HL-60/S4 treated with retinoic acid at 250 ng/mL for 4 days and 3 days (cell line): ENCODE measurements around the gene TRAT1.
"Not testable (repeated sequence)": the region's sequence is repeated elsewhere in the genome, so short reads cannot be mapped to it uniquely, and the experiment has no call there.

Experiments used
- in situ Hi-C: fragments of 300-500 bp; cut with MboI; formaldehyde crosslinking; loops from 2 replicates; pipeline ENCODE4 v1.7.0; 2022; ENCODE audit warnings: low sequenced_read_pairs

Gene TRAT1, protein sequence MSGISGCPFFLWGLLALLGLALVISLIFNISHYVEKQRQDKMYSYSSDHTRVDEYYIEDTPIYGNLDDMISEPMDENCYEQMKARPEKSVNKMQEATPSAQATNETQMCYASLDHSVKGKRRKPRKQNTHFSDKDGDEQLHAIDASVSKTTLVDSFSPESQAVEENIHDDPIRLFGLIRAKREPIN

DNA sequence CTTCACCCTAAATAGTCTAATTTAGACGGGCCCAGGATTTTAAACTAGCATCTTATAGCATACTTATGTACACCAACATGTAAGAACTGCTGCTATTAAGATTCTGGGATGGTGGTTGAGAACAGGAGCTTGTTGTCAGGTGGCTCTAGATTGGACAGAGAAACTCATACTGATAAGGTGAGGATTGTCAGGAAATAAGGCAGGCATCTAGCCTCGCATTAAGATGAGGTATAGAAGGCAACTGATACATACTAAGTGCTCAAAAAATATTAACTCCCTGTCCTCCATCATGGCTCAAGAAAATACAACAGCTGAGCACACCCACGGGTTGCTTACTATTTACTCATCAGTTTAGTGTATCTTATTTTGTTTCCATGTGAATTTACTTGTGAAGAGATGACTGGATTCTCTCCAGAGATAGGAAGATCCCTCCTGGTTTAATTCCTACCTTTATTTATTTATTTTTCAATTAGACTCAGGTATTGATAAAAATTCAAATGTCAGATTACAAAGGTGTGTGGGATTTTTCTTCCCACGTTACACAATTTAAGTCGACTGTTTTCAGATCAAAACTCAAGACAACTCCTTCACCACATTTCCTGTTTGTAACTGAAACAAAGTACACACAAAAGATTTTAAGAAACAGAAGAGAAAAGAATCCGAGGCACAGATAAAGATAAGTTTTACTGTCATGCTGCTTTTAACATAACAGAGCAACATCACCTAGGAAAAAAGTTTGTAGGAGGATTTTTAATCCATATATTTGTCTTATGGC, at the start of gene TRAT1:
TSS of gene TRAT1 (plus strand) at position 664 of the 775 bp plus-strand sequence. CDS start 142 bp downstream, outside the sequence.
- in situ Hi-C loops = no loop called here

- in situ Hi-C loops = no loop called here
These were observed 46.9 kb upstream of the TRAT1 start for GRCh38 chr3:108775649-108776048.

DNA sequence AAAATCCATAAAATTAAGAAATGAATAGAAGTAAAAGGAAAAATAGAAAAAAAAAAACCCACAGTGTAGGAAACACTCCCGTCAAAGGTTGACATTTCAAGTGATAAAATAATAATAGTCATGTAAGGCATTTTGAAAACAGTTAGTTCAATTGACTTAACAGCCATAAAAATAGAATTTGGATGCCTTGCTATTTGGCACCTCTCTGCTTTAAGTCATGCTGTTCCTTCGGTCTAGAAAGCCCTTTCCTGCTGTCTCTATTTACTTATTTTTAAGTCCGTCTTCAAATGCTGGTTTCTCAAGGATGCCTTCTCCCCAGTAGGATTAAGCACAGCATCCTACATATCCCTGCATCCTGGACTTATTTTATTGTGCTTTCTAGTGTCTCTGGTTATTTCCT, 43.1 kb upstream of the TRAT1 start:
- in situ Hi-C loops = no loop called here

DNA sequence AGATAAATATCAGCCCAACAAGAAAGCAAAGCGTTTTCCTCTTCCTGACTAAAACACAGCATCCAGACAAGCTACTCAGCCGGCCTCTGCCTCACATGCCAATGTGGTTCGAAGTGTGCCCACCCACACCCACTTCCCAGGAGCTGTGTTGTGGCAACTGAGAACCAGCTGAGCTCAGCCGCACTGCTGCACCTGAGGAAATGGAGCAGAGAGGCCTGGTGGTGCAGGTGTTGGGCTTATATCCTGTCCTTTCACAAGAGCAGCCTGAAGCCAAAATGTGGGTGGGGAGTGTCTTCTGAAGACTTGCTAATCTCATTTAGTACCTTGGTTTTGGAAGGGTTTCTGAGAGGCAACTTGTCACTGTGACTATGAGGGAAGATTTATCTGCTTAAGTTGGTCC, 42.4 kb upstream of the TRAT1 start:
- in situ Hi-C loops = no loop called here

DNA sequence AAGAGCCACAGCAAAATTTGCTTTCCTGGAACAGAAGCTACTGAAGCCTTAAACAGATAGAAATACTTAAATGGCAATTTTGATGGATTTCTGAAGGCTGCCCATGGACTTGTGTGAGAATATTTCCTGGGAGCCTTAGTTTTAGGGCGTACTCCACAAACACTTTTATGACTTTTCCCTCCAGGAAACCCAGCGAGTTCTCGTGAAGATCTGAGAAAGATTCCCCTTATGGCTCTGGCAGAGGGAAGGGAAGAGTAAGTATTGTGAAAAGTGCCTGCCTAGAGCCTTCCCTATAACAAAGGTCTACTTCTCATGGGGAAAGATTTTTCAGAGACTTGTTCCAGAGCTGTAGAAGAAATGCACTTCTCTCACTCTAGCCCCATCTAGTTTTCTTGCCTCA, 31.1 kb upstream of the TRAT1 start:
- in situ Hi-C loops = no loop called here

- in situ Hi-C loops = no loop called here
These were observed 18.1 kb upstream of the TRAT1 start for GRCh38 chr3:108804437-108804836.

DNA sequence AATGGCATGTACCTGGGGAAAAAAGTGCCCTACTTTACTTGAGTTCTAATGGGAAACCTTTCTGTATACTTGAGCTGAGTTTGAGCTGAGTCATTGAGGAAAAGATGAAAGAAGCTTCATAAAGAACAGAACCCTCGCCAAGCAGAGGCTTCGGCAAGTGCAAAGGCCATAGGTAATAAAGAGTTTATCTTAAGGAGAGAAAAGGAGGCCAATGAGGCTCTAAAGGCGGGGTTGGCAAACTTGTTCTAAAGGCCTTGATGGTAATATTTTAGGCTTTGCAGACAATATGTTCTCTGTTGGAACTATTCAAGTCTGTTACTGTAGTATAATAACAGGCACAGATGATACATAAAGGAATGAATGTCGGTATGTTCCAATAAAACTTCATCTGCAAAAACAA, 17.6 kb upstream of the TRAT1 start:
- in situ Hi-C loops = no loop called here

DNA sequence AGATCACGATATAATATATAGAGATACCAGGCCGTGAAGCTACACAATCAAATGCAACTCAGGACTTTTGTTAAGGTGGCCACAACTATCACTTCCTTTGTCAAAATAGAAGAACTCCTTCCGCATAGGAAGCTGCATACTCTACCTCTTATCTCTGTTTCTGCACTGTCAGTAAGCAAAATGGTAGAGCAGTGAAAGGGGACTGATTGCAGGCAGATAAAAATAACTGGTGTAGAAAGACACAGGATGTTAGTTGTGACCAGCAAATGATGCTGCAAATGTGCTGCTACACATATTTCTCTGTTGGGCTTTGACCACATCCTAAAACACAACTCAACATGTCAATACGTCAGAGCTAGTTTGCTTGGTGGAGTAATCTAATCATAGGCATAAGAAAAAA, 16.3 kb upstream of the TRAT1 start:
- in situ Hi-C loops = no loop called here

DNA sequence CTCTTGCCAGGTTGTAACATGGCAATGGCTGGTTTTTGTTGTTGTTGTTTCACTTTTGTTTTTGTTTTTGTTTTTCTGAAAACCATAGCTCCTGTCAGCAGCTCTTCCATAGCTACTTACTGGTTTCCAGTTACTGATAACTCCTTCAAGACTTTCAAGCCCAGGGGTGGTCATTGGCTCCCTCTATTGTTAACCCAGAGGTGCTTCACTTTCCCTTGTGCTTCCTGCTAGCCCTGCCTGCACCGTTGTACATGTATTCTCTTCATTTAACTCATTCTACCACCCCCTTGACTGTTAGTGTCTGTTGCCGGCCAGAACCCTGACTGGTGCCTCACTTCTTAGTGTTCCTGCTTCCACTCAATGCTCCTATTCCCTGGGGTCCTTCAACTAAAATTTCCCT, 4.2 kb upstream of the TRAT1 start:
- in situ Hi-C loops = no loop called here

DNA sequence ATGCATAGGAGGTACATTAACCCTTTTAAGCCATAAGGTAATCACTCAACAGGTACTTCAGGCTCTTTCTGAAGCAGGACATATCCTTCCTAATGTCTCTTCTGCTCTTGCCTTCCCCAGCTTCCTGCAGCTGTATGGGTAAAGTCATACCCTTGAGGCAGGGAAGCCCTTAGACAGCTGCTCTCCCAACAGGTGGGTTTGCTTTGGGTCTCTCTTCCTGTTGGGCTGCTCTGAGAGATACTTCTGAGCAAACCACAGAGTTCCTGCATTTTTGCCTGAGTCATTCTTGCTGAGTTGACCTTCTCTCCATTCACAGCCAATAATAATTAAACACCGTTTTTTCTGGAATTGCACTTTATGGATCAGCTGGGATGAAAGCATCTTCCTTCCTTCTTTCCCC, 2.0 kb upstream of the TRAT1 start:
- in situ Hi-C loops = no loop called here

DNA sequence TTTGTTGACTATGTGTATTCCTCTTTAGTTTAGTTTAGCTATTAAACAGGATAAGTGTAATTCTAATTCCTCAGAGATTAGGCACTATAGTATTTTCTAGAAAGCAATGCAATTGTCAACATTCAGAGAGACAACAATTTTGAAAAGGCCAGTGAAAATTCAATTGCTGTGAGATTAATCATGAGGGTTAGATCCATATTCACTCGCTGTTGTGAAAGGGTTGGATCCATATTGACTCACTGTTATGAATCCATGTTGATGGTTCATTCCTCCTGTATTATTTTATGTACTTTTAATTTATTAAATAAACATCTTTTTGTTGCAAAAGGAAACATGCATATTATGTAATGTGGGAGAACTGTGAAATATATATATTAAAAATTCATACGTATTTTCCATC, 641 bp downstream of the TRAT1 start:
- in situ Hi-C loops = no loop called here

GRCh38 chr3:108823803-108824202, 1.2 kb downstream of the TRAT1 start:
- in situ Hi-C loops = not testable (repeated sequence)

DNA sequence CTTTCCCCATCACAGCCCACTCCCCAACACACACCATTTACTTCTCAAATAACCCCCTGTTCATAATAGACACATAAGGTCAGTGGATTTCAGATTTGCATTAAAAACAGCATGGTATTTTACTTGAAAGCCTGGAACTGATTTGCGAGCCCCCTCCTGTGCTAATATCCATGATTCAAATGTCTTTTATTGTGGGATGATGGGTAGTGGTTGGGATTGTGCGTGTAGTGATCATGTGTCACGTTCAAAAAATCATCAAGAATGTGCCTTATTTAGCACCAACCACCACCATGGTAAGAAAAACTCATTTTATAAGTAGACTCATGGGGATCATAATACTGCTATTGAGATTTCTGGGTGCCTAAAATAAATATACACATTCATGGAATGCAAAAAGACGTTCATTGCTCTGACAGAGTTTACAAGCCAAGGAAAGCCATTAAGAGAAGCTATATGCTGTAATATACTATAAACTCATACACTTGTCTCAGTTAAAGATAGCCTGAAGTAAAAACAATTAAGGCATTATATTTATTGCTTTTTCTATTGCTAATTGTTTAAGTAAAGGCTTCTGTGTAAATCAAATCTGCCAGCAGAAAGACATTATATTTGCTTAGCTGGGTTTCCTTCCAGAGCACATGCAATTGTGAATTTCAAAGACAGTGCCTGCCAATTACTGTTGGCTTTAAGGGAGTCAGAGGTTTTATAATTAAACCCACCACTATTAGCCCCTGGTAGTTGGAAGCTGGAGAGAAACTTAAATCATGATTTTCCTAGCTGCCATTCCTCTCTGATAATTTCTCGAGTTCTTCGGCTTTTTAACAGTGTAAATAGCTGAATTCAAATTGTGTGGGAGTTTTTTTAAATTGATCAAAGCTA, 4.0 kb downstream of the TRAT1 start:
- in situ Hi-C loops = no loop called here

DNA sequence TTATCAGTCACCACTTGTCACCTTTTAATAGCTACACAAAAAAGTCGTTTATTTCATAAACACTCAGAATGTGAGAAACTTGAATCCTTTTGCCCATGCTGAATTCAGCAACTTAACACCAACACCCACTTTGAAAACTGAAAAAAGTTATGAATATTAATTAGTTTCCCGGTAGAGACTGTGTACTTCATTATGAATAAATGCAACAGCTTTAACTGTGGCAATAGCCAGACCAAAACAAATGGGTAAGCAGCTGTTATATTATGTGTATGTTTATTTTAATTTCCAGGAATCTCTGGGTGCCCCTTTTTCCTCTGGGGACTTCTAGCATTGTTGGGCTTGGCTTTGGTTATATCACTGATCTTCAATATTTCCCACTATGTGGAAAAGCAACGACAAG, 7.8 kb downstream of the TRAT1 start:
- in situ Hi-C loops = no loop called here

DNA sequence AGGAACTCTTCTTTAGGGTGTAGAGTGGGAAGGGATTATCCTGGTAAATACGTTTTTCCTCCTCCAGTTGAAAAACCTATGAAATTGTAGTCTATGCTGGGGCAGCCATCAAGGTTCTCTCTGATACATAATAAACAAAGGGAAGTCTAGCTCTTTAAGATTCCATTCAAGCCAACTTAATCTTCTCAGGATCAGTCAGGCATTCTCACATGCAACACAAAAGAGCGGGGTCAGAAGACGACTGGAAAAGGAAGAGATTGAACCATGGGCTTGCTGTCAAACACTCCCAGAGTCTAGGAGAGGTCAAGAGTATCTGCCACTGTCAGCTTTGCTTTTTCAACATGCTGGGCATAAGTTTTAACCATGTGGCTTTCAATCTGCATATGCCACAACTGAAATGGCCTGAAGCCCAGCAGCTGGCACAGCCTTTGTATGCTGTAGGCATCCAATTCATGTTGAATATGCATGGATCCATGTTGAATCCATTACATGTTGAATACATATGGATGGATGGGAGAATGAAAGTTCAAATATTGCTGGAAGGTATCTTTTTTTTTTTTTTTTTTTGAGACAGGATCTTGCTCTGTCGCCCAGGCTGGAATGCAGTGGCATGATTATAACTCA, 8.5 kb downstream of the TRAT1 start:
- in situ Hi-C loops = no loop called here

DNA sequence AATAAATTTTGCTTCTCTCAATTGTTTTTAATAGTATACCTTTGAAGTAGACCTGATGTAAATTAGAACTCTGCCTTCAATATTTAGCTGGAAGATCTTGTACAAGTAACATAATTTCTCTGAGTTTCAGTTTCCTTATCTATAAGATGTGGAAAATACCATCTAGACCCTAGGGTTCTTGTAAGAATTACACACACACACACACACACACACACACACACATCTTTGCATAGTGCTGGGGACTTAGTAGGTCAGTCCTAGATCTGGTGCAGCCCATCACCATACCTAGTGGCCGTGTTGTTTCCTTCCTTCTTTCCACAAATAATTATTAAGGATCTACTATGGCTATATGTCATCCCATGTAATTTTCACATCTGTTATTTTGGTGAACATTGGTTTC, 11.0 kb downstream of the TRAT1 start:
- in situ Hi-C loops = no loop called here

DNA sequence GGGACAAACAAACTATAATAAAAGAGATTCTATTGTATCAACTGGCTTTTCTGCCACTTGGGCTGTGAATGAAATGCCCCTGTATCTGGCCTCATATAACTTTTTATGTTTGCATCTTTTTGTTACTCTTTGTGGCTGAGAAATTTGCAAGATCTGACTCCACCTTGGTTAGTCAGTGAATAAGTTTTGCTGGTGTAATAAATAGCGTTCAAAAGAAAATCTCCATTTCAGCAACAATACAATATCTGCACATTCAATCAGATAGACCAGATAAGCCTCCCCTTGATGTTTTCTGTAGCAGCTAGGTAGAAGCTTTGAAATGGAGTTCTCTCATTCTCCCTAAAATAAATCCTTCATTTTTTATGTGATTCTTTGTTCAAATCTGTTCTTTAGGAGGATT, 12.0 kb downstream of the TRAT1 start:
- in situ Hi-C loops = no loop called here

DNA sequence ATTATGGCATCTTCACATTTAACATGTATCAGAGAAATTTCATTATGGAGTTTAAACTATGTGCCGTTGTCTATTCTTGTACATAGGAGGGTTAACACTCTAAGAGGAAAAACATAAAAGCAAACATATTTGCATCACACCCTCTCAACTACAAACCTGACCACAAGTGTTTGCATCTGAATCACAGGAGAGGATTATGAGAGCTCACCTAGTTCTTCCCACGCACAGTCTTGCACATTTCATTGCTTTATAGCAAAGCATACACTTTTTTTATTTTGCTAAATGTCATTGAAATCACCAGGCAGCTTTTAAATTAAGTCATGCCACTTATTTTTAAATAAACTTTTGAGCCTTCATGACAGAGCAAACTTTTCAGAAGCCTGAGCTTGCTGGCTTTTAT, 12.5 kb downstream of the TRAT1 start:
- in situ Hi-C loops = no loop called here

DNA sequence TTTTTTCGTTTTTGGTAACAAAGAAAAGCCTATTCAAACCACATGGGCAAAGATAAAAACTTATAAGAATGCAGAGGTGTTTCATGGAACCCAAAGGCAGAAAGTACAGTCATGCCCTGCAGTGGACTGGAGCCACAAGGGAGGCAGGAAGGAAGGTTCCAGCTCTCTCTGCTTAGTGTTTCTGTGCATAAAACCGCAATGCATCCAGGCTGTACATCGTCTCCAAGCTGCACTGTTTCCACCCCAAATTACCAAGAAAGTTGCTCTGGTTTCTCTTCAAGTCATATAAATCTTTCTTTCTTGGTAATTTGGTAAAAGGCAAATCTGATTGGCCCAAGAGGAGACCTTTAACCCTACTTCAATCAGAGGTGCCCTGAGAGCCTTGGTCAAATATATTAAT, 15.8 kb downstream of the TRAT1 start:
- in situ Hi-C loops = no loop called here

- in situ Hi-C loops = no loop called here
These were observed 23.2 kb downstream of the TRAT1 start for GRCh38 chr3:108845709-108846293.

- in situ Hi-C loops = no loop called here
These were observed 24.6 kb downstream of the TRAT1 start for GRCh38 chr3:108847187-108847586.
